Loucy (cell line): ENCODE data around the gene TPRG1.

Experiments used
- EZH2phosphoT487 ChIP-seq: fragments of 200-600 bp; IDR thresholded peaks from 2 replicates; pipeline ENCODE4 v1.6.1; 2018; ENCODE audit warnings: antibody characterized with exemption, mild to moderate bottlenecking, moderate library complexity, borderline replicate concordance
- TF ChIP-seq, protein P1 (sequence below): fragments of 200-600 bp; sonication (generic); conservative IDR thresholded peaks from 2 replicates; pipeline ENCODE4 v1.5.1; 2014; ENCODE audit warnings: mild to moderate bottlenecking, antibody characterized with exemption, low read length

GRCh38 chr3:189353318-189353965 lies 181.7 kb downstream of the TPRG1 start:
- no peak for TF ChIP-seq EZH2phosphoT487
- TF ChIP-seq, protein P1, sequence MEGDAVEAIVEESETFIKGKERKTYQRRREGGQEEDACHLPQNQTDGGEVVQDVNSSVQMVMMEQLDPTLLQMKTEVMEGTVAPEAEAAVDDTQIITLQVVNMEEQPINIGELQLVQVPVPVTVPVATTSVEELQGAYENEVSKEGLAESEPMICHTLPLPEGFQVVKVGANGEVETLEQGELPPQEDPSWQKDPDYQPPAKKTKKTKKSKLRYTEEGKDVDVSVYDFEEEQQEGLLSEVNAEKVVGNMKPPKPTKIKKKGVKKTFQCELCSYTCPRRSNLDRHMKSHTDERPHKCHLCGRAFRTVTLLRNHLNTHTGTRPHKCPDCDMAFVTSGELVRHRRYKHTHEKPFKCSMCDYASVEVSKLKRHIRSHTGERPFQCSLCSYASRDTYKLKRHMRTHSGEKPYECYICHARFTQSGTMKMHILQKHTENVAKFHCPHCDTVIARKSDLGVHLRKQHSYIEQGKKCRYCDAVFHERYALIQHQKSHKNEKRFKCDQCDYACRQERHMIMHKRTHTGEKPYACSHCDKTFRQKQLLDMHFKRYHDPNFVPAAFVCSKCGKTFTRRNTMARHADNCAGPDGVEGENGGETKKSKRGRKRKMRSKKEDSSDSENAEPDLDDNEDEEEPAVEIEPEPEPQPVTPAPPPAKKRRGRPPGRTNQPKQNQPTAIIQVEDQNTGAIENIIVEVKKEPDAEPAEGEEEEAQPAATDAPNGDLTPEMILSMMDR: no peak
